Measurements from ENCODE around the gene CLDN22.

The CLDN22 gene

DNA sequence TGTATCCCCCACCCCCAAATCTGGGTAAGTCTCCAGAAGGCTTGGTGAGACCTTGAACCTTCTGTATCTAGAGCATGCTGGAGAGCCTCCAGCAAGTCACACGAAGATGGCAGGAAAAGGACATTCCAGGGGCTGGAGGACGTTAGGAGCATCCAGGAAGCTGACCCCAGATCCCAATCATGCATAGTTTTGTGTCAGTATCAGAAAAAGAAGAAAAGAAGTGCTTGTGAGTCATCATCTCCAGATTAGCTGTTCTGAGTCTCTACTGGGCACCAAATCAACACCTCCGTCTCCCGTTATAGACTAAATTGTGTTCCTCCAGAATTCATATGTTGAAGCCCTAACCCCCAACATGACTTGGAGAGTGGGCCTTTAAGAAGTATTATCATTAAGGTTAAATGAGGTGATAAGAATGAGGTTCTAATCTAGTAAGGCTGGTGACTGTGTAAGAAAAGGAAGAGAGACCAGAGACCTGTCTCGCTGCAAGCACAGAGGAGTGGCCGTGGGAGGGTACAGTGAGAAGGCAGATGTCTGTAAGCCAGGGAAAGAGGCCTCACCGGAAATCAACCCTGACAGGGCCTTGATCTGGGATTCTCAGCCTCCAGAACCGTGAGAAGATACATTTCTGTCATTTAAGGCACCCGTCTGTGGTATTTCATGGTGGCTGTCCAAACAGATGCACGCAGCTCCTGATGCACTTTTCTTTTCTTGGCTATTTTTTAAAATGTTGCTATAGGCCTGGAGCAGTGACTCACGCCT, 40.3 kb upstream of the CLDN22 start:
- TF ChIP-seq, protein P1, sequence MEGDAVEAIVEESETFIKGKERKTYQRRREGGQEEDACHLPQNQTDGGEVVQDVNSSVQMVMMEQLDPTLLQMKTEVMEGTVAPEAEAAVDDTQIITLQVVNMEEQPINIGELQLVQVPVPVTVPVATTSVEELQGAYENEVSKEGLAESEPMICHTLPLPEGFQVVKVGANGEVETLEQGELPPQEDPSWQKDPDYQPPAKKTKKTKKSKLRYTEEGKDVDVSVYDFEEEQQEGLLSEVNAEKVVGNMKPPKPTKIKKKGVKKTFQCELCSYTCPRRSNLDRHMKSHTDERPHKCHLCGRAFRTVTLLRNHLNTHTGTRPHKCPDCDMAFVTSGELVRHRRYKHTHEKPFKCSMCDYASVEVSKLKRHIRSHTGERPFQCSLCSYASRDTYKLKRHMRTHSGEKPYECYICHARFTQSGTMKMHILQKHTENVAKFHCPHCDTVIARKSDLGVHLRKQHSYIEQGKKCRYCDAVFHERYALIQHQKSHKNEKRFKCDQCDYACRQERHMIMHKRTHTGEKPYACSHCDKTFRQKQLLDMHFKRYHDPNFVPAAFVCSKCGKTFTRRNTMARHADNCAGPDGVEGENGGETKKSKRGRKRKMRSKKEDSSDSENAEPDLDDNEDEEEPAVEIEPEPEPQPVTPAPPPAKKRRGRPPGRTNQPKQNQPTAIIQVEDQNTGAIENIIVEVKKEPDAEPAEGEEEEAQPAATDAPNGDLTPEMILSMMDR (IDR thresholded peaks at IDR 0.05; ENCODE audit: borderline replicate concordance, insufficient read depth, low read depth, low read length), result no peak
- H3K4me3 ChIP-seq (ENCODE audit: low read depth, low read length), result no peak overlapping the region

DNA sequence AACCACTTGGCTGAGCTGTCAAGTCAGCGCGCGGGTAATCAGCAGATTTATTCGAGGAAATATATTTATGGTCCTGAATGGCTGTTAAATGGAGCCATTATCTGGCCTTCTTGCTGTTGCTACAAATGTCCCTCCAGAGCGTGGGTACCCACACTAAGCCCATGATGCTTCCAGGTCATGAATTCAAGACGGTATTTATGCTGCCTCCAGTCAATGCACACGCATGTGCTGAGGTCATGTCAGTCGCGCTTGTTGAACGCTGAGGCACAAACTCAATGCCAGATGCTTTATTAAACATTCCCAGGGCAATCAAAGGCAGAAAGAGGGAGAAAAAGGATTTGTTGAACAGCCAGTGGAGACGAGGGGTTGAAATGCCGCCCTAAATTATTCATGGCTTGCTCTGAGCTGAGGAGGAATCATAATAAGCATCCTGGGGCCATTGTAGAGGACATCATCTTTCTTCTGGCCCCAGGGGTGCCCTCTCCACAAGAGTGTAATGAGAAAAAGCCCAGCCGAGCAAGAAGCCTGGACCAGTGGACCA, 38.2 kb upstream of the CLDN22 start:
- H3K4me3 ChIP-seq (ENCODE audit: low read depth, low read length), result no peak overlapping the region
- TF ChIP-seq, protein P1 (IDR thresholded peaks at IDR 0.05; ENCODE audit: borderline replicate concordance, insufficient read depth, low read depth, low read length), result no peak

DNA sequence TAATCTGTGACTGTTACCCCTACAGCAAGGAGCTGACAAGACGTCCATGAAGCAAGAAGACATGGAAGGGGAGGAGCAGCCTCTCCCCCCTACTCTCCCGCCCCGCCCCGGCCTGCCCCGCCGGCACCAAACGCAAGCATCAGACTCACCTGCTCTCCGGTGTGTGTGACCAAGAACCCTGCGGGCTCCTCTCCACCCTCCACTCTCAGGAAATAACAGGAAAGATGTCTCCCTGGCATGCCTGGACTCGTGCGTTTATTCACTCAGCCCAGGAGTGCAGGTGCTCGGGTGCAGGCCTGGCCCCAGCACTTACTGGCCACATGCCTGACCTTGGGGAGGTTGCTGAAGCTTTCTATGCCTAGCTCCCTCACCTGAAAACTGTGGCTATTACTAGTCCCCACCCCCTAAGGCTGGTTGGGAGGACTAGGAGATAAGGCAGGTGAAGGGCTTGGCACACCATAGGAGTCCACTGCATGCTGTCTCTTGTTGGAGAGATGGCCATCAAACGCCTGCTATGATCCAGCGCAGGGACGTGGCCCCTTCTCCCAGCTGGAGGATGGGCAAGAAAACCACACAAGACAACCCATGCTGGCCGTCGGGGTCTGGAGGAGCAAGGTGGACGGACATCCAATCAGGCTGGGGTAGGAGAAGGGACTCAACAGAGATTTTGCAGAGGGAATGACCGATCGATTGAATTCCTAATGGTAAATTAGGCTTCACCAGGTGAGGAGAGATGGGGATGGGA, 37.0 kb upstream of the CLDN22 start:
- no peak overlapping the region for H3K4me3 ChIP-seq (ENCODE audit: low read depth, low read length)
- TF ChIP-seq, protein P1 (IDR thresholded peaks at IDR 0.05; ENCODE audit: borderline replicate concordance, insufficient read depth, low read depth, low read length), result no peak

DNA sequence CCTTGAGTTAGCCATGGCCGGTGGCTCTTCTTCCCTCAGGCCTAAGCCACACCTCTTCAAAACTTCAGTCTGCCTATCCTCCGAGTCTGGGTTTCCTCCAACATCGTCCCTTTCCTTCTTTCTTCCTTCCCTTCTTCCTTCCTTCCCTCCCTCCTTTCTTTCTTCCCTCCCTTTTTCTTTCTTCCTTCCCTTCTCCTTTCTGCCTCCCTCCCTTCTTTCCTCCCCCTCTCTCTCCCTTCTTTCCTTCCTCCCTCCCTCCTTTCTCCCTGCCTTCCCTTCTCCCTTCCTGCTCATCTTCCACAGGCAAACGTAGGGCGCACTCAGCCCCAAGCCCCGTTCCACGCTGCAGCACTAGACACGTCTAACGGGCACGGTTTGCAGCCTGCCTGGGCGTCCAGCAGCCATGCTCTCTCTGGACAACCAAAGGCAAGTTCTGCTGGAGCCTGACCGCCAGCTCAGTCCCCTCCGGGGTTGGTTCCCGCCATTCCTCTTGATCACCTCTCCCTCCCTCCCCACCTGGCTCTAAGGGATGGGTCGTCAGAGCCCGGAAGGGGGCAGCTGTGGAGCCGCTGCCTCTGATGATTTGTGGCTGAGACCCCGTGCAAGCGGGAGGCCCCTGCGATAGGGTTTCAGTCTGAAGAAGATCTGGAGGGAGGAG, 36.2 kb upstream of the CLDN22 start:
- no peak overlapping the region for H3K4me3 ChIP-seq (ENCODE audit: low read depth, low read length)
- TF ChIP-seq, protein P1 (IDR thresholded peaks at IDR 0.05; ENCODE audit: borderline replicate concordance, insufficient read depth, low read depth, low read length), result no peak

DNA sequence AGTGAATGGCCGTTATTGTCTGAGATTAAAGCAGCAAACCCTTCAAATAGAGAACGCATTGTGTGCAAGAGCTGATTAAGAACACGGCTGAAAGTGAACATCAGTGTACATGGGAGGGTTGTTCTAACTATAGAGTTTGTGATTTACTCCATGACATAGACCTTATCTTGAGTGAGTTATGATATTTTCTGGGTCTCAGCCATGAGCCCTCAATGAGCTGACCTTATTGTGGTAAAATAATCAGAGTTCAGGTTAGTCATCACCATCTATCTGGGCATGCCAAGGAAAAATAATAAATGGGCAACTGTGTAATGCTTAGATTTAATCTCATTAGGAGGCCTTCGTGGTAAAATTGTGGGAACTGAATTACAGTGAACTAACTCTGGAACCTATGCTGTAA, 35.3 kb upstream of the CLDN22 start:
- H3K4me3 ChIP-seq (ENCODE audit: low read depth, low read length), result no peak overlapping the region
- TF ChIP-seq, protein P1 (IDR thresholded peaks at IDR 0.05; ENCODE audit: borderline replicate concordance, insufficient read depth, low read depth, low read length), result no peak

DNA sequence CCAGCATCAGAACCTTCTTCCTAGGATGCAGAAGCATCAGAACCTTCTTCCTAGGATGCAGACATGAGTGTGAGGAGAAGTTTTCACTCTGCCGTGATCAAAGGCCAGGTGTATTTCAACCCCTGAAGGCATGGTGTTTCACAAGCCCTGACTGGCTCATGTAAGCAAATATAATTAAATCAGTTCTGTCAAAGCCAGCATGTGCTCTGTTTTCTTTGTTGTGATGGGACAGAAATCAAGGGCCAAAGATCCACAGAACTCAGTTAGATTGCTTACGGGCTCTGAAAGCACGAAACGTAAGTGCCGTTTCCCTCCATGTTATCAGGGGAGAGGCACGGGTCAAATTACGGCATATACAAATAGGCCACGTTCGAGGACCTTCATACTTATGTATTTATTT, 34.1 kb upstream of the CLDN22 start:
- TF ChIP-seq, protein P1 (IDR thresholded peaks at IDR 0.05; ENCODE audit: borderline replicate concordance, insufficient read depth, low read depth, low read length), result no peak

More for the DNA sequence above, 34.1 kb upstream of the CLDN22 start:
- H3K4me3 ChIP-seq (ENCODE audit: low read depth, low read length), result no peak overlapping the region

Measured in GM12875 (cell line).